ENCODE measurements around the gene CKLF. TPM values are rescaled to one million over a fixed set of nuclear protein-coding genes. Genes with fewer than 3 reads are reported as not detected.

Gene CKLF
- total RNA-seq, 1 experiment from 2014 or later = 47.9 TPM

GRCh38 chr16:66574081-66574480, 21.7 kb downstream of the CKLF start:
- Histone ChIP-seq H3K9me3 (ENCODE audit: low read length) (no peaks in the 10 kb centered on the region), H3K9ac (ENCODE audit: low read length) (no peak overlapping the region), H3K9me2 (replicated peaks; ENCODE audit: low read length) (no peaks in the 10 kb centered on the region), H3K36me3 (ENCODE audit: low read depth, low read length) (no peaks in the 10 kb centered on the region), H3K4me1 (ENCODE audit: insufficient read depth, low read length) (peaks cover 10% of the 10 kb centered on the region), H2AFZ (ENCODE audit: low read length) (no peak overlapping the region), H3K4me3 (ENCODE audit: low read length) (no peak overlapping the region), H3K27me3 (ENCODE audit: low read length) (no peaks in the 10 kb centered on the region), H3K4me2 (ENCODE audit: low read length) (no peak overlapping the region), H3K79me2 (ENCODE audit: low read length) (no peaks in the 10 kb centered on the region), H4K20me1 (ENCODE audit: low read length) (no peaks in the 10 kb centered on the region), H3F3A (ENCODE audit: low read length, unreplicated experiment) (no peaks in the 10 kb centered on the region), H3K27ac (ENCODE audit: low read length) (no peak overlapping the region)
- TF ChIP-seq EZH2 (IDR thresholded peaks at IDR 0.05; ENCODE audit: low read length, unreplicated experiment) = no peak
- no peak for TF ChIP-seq CTCF (conservative IDR thresholded peaks at IDR 0.05; ENCODE audit: low read depth, low read length)
- TF ChIP-seq EZH2phosphoT487 (IDR thresholded peaks at IDR 0.05; ENCODE audit: borderline replicate concordance, low read length) = no peak
- POLR2A ChIA-PET (ENCODE audit: unreplicated experiment) = no interaction called here
- intact Hi-C loops (cut with micrococcal nuclease) = no loop called here
- DNase-seq = no peak
- BruUV-seq (replicated peaks) = no TSS peak
- CTCF ChIA-PET = no interaction called here
- ATAC-seq = no peak

GRCh38 chr16:66574531-66574930, 22.2 kb downstream of the CKLF start:
- H3K79me2 ChIP-seq (ENCODE audit: low read length) = no peaks in the 10 kb centered on the region
- no peaks in the 10 kb centered on the region for H3K27me3 ChIP-seq (ENCODE audit: low read length)
- ATAC-seq (no peak), DNase-seq (no peak)
- ChIA-PET CTCF (interaction anchor here (0.6 kb wide), 1 partner anchor 81 kb away, joined by 3 read pairs; no protein-coding TSS in a partner anchor), POLR2A (ENCODE audit: unreplicated experiment) (no interaction called here)
- intact Hi-C loops (cut with micrococcal nuclease) = no loop called here
- BruUV-seq (replicated peaks) = no TSS peak
- no peaks in the 10 kb centered on the region for H3F3A ChIP-seq (ENCODE audit: low read length, unreplicated experiment)
- H3K4me3 ChIP-seq (ENCODE audit: low read length) = no peak overlapping the region
- no peaks in the 10 kb centered on the region for H3K9me3 ChIP-seq (ENCODE audit: low read length)
- H3K36me3 ChIP-seq (ENCODE audit: low read depth, low read length) = no peaks in the 10 kb centered on the region
- no peak overlapping the region for H3K27ac ChIP-seq (ENCODE audit: low read length)
- TF ChIP-seq CTCF (conservative IDR thresholded peaks at IDR 0.05; ENCODE audit: low read depth, low read length) = no peak
- TF ChIP-seq EZH2phosphoT487 (IDR thresholded peaks at IDR 0.05; ENCODE audit: borderline replicate concordance, low read length) = no peak
- no peak for TF ChIP-seq EZH2 (IDR thresholded peaks at IDR 0.05; ENCODE audit: low read length, unreplicated experiment)
- H3K9me2 ChIP-seq (replicated peaks; ENCODE audit: low read length) = no peaks in the 10 kb centered on the region
- no peaks in the 10 kb centered on the region for H4K20me1 ChIP-seq (ENCODE audit: low read length)
- peaks cover 5% of the 10 kb centered on the region for H3K4me1 ChIP-seq (ENCODE audit: insufficient read depth, low read length)
- no peak overlapping the region for H3K9ac ChIP-seq (ENCODE audit: low read length)
- H2AFZ ChIP-seq (ENCODE audit: low read length) = no peak overlapping the region
- H3K4me2 ChIP-seq (ENCODE audit: low read length) = no peak overlapping the region

GRCh38 chr16:66575060-66575459, 22.7 kb downstream of the CKLF start:
- peaks cover 2% of the 10 kb centered on the region for H3K4me1 ChIP-seq (ENCODE audit: insufficient read depth, low read length)
- ChIA-PET POLR2A (ENCODE audit: unreplicated experiment) (no interaction called here), CTCF (interaction anchor here (0.6 kb wide), 1 partner anchor 81 kb away, joined by 3 read pairs; no protein-coding TSS in a partner anchor)
- ATAC-seq = no peak
- H3K4me3 ChIP-seq (ENCODE audit: low read length) = no peak overlapping the region
- intact Hi-C loops (cut with micrococcal nuclease) = no loop called here
- H2AFZ ChIP-seq (ENCODE audit: low read length) = no peak overlapping the region
- no peaks in the 10 kb centered on the region for H3K36me3 ChIP-seq (ENCODE audit: low read depth, low read length)
- no peak for DNase-seq
- no peaks in the 10 kb centered on the region for H3K27me3 ChIP-seq (ENCODE audit: low read length)
- no peak overlapping the region for H3K27ac ChIP-seq (ENCODE audit: low read length)
- no peak overlapping the region for H3K4me2 ChIP-seq (ENCODE audit: low read length)
- H3F3A ChIP-seq (ENCODE audit: low read length, unreplicated experiment) = no peaks in the 10 kb centered on the region
- H3K9ac ChIP-seq (ENCODE audit: low read length) = no peak overlapping the region
- TF ChIP-seq EZH2 (IDR thresholded peaks at IDR 0.05; ENCODE audit: low read length, unreplicated experiment) (no peak), EZH2phosphoT487 (IDR thresholded peaks at IDR 0.05; ENCODE audit: borderline replicate concordance, low read length) (no peak), CTCF (conservative IDR thresholded peaks at IDR 0.05; ENCODE audit: low read depth, low read length) (no peak)
- no TSS peak for BruUV-seq (replicated peaks)
- H3K9me2 ChIP-seq (replicated peaks; ENCODE audit: low read length) = no peaks in the 10 kb centered on the region
- H4K20me1 ChIP-seq (ENCODE audit: low read length) = no peaks in the 10 kb centered on the region
- no peaks in the 10 kb centered on the region for H3K79me2 ChIP-seq (ENCODE audit: low read length)
- no peaks in the 10 kb centered on the region for H3K9me3 ChIP-seq (ENCODE audit: low read length)
